ENCODE data around the gene MROH2A.
"Not testable (repeated sequence)": the region's sequence is repeated elsewhere in the genome, so short reads cannot be mapped to it uniquely, and the experiment has no call there.

MROH2A gene

GRCh38 chr2:233857511-233858141, 79.5 kb downstream of the MROH2A start:
- DNase-seq = no peak

- DNase-seq = no peak
Observed at GRCh38 chr2:233858331-233858730, 80.2 kb downstream of the MROH2A start.

DNA sequence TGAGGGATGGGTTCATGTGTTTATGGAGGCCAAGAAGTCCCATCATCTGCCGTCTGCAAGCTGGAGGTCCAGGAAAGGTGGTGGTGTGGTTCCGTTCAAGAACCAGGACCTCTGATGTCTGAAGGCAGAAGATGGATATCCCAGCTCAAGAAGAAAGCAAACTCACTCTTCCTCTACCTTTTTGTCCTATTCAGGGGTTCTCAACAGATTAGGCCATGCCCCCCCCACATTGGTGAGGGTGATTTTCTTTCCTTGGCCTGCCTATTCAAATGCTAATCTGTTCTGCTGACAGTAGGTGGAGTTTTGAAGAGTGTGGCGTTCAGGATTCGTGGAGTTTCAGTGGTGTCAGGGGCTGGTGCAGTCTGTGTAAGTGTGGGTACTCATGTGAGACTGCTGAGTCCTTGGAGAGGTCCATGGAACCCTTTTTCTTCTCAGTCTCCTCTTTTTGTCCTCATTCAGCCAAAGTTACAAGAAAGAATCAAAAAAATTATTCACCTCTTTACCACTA, 84.2 kb downstream of the MROH2A start:
- no peak for DNase-seq

GRCh38 chr2:233865838-233866237, 87.7 kb downstream of the MROH2A start:
- DNase-seq = no peak

DNA sequence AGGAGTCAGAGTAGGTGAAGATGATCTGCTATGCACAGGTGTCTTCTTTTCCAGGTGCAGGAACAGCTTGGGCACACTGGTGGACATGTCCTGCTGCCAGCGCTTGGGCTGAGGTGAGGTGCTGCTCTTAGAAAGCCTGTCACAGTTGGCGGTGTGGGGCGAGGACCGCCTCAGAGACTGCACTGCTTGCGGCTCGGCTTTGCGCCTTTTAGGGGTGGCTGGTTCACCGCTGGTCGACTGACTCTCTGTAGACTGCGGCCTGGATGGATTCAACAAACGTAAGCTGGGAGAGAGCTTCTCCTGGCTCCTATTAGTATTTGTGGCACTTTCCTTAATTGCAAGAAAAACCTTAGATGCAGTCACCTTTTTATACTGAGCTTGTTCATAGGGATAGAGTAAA, 88.3 kb downstream of the MROH2A start:
- no peak for DNase-seq

GRCh38 chr2:233867993-233868532, 89.9 kb downstream of the MROH2A start, which contains the start of gene MSL3B:
TSS of gene MSL3B (minus strand) at chr2:233868386.
- DNase-seq = no peak

DNA sequence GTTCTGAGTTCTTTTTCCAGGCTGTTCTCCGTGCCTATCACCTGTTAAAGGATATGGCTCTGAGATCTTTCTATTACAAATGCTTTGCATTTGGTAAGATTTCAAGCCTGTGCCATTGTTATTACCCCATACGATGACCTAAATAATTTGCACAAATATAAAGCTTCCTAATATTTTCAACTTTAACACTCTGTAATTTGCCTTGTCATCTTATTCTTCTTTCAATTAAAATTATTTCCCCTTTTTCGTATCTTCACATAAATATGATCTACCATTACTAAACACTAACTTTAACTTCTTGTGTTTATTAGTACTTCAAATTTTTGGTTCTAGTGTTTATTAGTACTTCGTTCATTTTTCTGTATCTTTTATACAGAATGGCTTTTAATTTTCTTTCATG, 93.3 kb downstream of the MROH2A start:
- DNase-seq = no peak

DNA sequence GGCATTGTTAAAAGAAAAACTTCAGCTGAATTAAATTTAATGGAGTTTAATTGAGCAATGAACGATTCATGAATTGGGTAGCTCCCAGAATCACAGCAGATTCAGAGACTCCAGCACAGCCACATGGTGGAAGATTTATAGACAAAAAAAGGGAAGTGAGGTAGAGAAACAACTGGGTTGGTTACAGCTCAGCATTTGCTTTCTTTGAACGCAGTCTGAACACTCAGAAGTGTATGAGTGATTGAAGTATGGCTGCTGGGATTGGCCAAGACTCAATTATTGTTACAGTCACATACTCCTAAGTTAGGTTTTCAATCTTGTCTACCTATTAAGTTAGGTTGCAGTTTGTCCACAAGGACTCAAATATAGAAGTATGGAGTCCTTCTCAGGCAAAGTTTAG, 94.0 kb downstream of the MROH2A start:
- not testable (repeated sequence) for DNase-seq

DNA sequence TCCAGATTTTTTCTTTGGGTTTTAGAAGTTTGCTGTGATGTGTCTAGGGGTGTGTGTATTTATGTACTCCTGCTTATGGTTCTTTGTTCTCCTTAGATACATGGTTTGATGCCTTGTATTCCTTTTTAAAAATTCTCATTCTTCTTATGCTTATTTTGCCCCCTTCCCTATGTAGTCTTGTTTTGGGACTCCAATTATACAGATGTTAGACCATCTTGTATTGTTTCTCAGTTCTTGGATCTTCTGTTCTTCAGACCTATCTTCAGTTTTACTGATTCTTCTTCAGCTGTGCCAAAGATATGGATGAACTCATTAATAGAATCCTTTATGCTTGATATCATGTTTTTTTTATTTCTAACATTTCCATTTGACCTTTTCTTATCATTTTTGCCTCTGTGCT, 104.2 kb downstream of the MROH2A start:
- DNase-seq = no peak
